GM23338 (cell line): ENCODE measurements around the gene ADGRG1. TPM values are rescaled to one million over a fixed set of nuclear protein-coding genes. Genes with fewer than 3 reads are reported as not detected.

Experiments
- ATAC-seq: fragments of 200-7000 bp; cut with Tn5 transposase; 3 replicates; pipeline ENCODE4 v1.9.1; 2020
- DNase-seq: peaks from one replicate; pipeline ENCODE4 v3.0.0-alpha.2; 2015; ENCODE audit warnings: low spot score
- H2AFZ ChIP-seq: fragments of 200-600 bp; sonication (generic); 2 replicates; pipeline ENCODE4 v1.8.0; 2016; ENCODE audit warnings: antibody characterized with exemption, mild to moderate bottlenecking, moderate library complexity
- H3F3A ChIP-seq: fragments of 200-600 bp; sonication (generic); replicated peaks from 2 replicates; pipeline ENCODE4 v1.8.0; 2017; ENCODE audit warnings: antibody characterized with exemption, mixed run types, low read depth
- H3K27ac ChIP-seq: fragments of 200-600 bp; sonication (generic); 2 replicates; pipeline ENCODE4 v1.6.1; 2016; ENCODE audit warnings: low read depth
- H3K27me3 ChIP-seq: fragments of 200-600 bp; sonication (generic); 2 replicates; pipeline ENCODE4 v1.8.0; 2016; ENCODE audit warnings: mild to moderate bottlenecking, mixed run types, moderate library complexity; ENCODE audit not compliant: insufficient read depth
- H3K36me3 ChIP-seq: fragments of 200-600 bp; sonication (generic); 2 replicates; pipeline ENCODE4 v1.8.0; 2016; ENCODE audit warnings: mild to moderate bottlenecking; ENCODE audit not compliant: insufficient read depth
- H3K4me1 ChIP-seq: fragments of 200-600 bp; sonication (generic); 2 replicates; pipeline ENCODE4 v1.8.0; 2016; ENCODE audit warnings: mild to moderate bottlenecking, moderate library complexity; ENCODE audit not compliant: insufficient read depth
- H3K4me2 ChIP-seq: fragments of 200-600 bp; sonication (generic); 2 replicates; pipeline ENCODE4 v1.7.1; 2017; ENCODE audit warnings: mixed run types
- H3K4me3 ChIP-seq: fragments of 200-600 bp; sonication (generic); 2 replicates; pipeline ENCODE4 v1.6.1; 2016; ENCODE audit warnings: mixed run types
- H3K79me2 ChIP-seq: fragments of 200-600 bp; sonication (generic); replicated peaks from 2 replicates; pipeline ENCODE4 v1.8.0; 2017; ENCODE audit warnings: mild to moderate bottlenecking; ENCODE audit not compliant: insufficient read depth
- H3K9me2 ChIP-seq: fragments of 200-600 bp; sonication (generic); 2 replicates; pipeline ENCODE4 v1.8.0; 2017; ENCODE audit not compliant: insufficient read depth
- H4K20me1 ChIP-seq: fragments of 200-600 bp; sonication (generic); replicated peaks from 2 replicates; pipeline ENCODE4 v1.8.0; 2017; ENCODE audit warnings: mild to moderate bottlenecking; ENCODE audit not compliant: insufficient read depth
- H3K27ac Mint-ChIP-seq: 2 replicates; pipeline ENCODE4 v1.8.0; 2020; ENCODE audit warnings: inconsistent platforms, mild to moderate bottlenecking, moderate library complexity, mixed read lengths
- H3K27me3 Mint-ChIP-seq: 3 replicates; pipeline ENCODE4 v1.8.0; 2022; ENCODE audit warnings: low read depth, mild to moderate bottlenecking, moderate library complexity, mixed read lengths, inconsistent platforms; ENCODE audit not compliant: insufficient read depth, poor library complexity
- H3K36me3 Mint-ChIP-seq: 3 replicates; pipeline ENCODE4 v1.8.0; 2021; ENCODE audit warnings: low read depth, mild to moderate bottlenecking, inconsistent platforms, moderate library complexity, mixed read lengths
- H3K4me1 Mint-ChIP-seq: 3 replicates; pipeline ENCODE4 v1.8.0; 2020; ENCODE audit warnings: mild to moderate bottlenecking, inconsistent platforms, mixed read lengths
- H3K4me3 Mint-ChIP-seq: 3 replicates; pipeline ENCODE4 v1.8.0; 2021; ENCODE audit warnings: moderate library complexity, mild to moderate bottlenecking, inconsistent platforms, mixed read lengths
- H3K9me3 Mint-ChIP-seq: 3 replicates; pipeline ENCODE4 v1.8.0; 2020; ENCODE audit warnings: moderate library complexity, mild to moderate bottlenecking, inconsistent platforms, mixed read lengths
- CREB1 ChIP-seq: fragments of 250-450 bp; sonication (Bioruptor Pico); IDR thresholded peaks from 2 replicates; pipeline ENCODE4 v1.5.0; 2020; ENCODE audit warnings: low read depth, mild to moderate bottlenecking, moderate library complexity
- EZH2 ChIP-seq: fragments of 200-600 bp; sonication (generic); IDR thresholded peaks from one replicate; pipeline ENCODE4 v1.8.0; 2017; ENCODE audit warnings: antibody characterized with exemption, mild to moderate bottlenecking, low read depth; ENCODE audit not compliant: unreplicated experiment
- EZH2phosphoT487 ChIP-seq: fragments of 200-600 bp; sonication (generic); IDR thresholded peaks from one replicate; pipeline ENCODE4 v1.8.1; 2018; ENCODE audit warnings: antibody characterized with exemption; ENCODE audit not compliant: unreplicated experiment
- JUNB ChIP-seq: IDR thresholded peaks from one replicate; pipeline ENCODE4 v1.6.1; 2016; ENCODE audit warnings: antibody characterized with exemption; ENCODE audit not compliant: unreplicated experiment
- NANOG ChIP-seq: IDR thresholded peaks from 2 replicates; pipeline ENCODE4 v1.6.1; 2016; ENCODE audit warnings: antibody characterized with exemption, borderline replicate concordance
- POLR2AphosphoS5 ChIP-seq: IDR thresholded peaks from 2 replicates; pipeline ENCODE4 v1.6.1; 2016; ENCODE audit warnings: antibody characterized with exemption, low read depth
- STAT1 ChIP-seq: IDR thresholded peaks from one replicate; pipeline ENCODE4 v1.6.1; 2016; ENCODE audit warnings: antibody characterized with exemption; ENCODE audit not compliant: unreplicated experiment
- ZNF114 ChIP-seq: fragments of 250-450 bp; sonication (Bioruptor Pico); IDR thresholded peaks from 2 replicates; pipeline ENCODE4 v1.5.0; 2020; ENCODE audit warnings: mild to moderate bottlenecking, moderate library complexity
- ZNF331 ChIP-seq: fragments of 250-450 bp; sonication (Bioruptor Pico); IDR thresholded peaks from 2 replicates; pipeline ENCODE4 v1.5.0; 2020; ENCODE audit warnings: low read depth, mild to moderate bottlenecking, moderate library complexity
- polyA plus RNA-seq: library from polyadenylated mRNA; unstranded; fragments of >200 nt; fragmentation: Nextera tagmentation; extraction: Ambion mirVana; gene quantifications from 2 replicates; pipeline ENCODE4 v1.2.1, GENCODE V29; 2016
- total RNA-seq: library from RNA; depleted of rRNA; stranded (reverse); fragments of >200 nt; shearing (Covaris generic); gene quantifications from 2 replicates; pipeline ENCODE4 v1.2.3, GENCODE V29; 2014
- TF ChIP-seq, protein P1 (sequence below): IDR thresholded peaks from one replicate; pipeline ENCODE4 v1.6.1; 2018; ENCODE audit warnings: antibody characterized with exemption; ENCODE audit not compliant: unreplicated experiment
- TF ChIP-seq, protein P2 (sequence below): IDR thresholded peaks from 2 replicates; pipeline ENCODE4 v1.6.1; 2016; ENCODE audit warnings: antibody characterized with exemption
- TF ChIP-seq, protein P3 (sequence below), 2 experiments: fragments of 200-600 bp in 1 of 2; sonication (generic) in 1 of 2; conservative IDR thresholded peaks; 2 replicates each; pipeline versions ENCODE4 v1.5.1 to v1.6.1; 2016 to 2017; ENCODE audit warnings: antibody characterized with exemption in 2 of 2, low read depth in 2 of 2, mild to moderate bottlenecking in 2 of 2, moderate library complexity in 1 of 2

The ADGRG1 gene
- total and polyA plus RNA-seq, 2 experiments from 2014 or later: 0.14 to 0.47 TPM

DNA sequence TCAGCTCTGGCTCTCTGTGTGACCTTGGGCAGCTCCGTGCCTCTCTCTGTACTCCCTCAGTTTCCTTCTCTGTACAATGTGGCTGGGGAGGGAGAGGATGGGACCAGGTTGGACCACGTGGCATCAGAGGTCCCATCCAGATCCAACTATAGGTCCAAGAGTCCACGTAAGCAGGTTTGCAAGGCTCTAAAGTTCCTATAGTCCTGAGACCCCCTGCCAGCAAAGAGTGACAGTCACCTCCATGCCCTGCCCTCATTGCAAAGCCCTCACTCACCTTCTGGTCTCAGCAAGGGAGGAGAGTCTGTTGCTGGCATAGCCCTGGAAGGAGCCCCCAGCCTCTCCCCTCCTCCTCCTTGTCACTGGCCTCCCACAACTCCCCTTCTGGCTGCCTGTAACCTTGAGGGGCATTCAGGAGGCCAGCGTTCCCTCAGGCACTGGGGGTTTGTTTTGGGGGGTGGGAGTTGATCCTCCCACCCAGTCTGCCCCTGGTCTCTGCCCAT is 60.1 kb downstream of the ADGRG1 start:
- Mint-ChIP-seq H3K4me3 (no peak overlapping the region), H3K27ac (no peak overlapping the region), H3K36me3 (no peaks in the 10 kb centered on the region), H3K9me3 (no peaks in the 10 kb centered on the region), H3K27me3 (peaks cover 8% of the 10 kb centered on the region), H3K4me1 (peaks cover 12% of the 10 kb centered on the region)
- no peaks in the 10 kb centered on the region for H3F3A ChIP-seq
- H3K36me3 ChIP-seq: no peaks in the 10 kb centered on the region
- no peak overlapping the region; the same call in 1 of the 2 replicates for H2AFZ ChIP-seq
- no peak overlapping the region for H3K4me2 ChIP-seq
- no peaks in the 10 kb centered on the region for H3K79me2 ChIP-seq
- DNase-seq: no peak
- ATAC-seq: no peak
- H3K4me1 ChIP-seq: no peaks in the 10 kb centered on the region
- H3K27ac ChIP-seq: no peak overlapping the region
- H4K20me1 ChIP-seq: no peaks in the 10 kb centered on the region
- no peak overlapping the region for H3K4me3 ChIP-seq
- no peaks in the 10 kb centered on the region for H3K27me3 ChIP-seq
- no peak for TF ChIP-seq JUNB
- TF ChIP-seq NANOG: no peak
- no peak for TF ChIP-seq ZNF114 (CRISPR knock-in tag)
- TF ChIP-seq POLR2AphosphoS5: no peak
- no peak for TF ChIP-seq EZH2
- H3K9me2 ChIP-seq: no peaks in the 10 kb centered on the region

DNA sequence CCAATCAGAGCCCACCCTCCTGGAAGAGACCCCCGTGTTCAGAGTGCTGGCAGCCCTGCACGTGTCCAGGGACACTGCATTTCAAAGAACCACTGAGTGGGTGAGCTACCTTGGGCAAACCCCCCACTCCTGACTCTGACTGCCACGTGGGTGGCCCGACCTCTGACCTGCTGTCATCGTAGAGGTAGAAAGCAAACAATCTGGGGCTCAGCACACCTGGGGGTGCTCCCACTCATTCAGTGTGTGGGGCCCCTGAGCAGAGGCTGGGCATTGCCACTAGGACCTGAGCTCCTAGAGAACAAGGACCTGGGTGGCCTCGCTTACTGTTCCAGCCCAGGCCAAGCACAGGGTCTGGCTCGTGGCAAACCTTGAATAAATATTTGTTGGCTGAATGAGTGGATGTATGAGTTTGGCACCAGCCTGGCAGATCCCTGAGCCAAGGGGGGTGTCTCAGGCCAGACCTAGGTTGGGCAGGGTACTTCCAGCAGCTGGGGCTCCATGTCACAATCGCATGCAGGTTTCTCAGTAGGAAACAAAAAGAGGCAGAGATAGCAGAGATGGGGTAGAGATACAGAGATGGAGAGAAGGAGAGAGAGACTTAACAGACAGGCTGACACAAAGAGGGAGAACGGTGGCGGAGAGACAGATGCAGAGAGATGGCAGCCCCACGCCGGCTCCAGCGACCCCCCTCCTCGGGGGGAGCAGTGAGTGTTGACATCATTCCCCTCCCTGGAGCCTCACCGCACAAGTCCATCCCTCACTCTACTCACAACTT is 60.7 kb downstream of the ADGRG1 start:
- H4K20me1 ChIP-seq: no peaks in the 10 kb centered on the region
- no peaks in the 10 kb centered on the region for H3K79me2 ChIP-seq
- Mint-ChIP-seq H3K9me3 (no peaks in the 10 kb centered on the region), H3K4me3 (no peak overlapping the region; the same call in 2 of the 3 replicates), H3K36me3 (no peaks in the 10 kb centered on the region), H3K27me3 (peaks cover 6% of the 10 kb centered on the region), H3K4me1 (peaks cover 12% of the 10 kb centered on the region), H3K27ac (no peak overlapping the region)
- H3K9me2 ChIP-seq: no peaks in the 10 kb centered on the region
- H3K27ac ChIP-seq: no peak overlapping the region
- DNase-seq (no peak), ATAC-seq (no peak)
- no peaks in the 10 kb centered on the region for H3K27me3 ChIP-seq
- H3F3A ChIP-seq: no peaks in the 10 kb centered on the region
- H3K4me1 ChIP-seq: no peaks in the 10 kb centered on the region
- H3K36me3 ChIP-seq: no peaks in the 10 kb centered on the region
- no peak overlapping the region for H3K4me2 ChIP-seq
- no peak overlapping the region for H3K4me3 ChIP-seq
- no peak overlapping the region for H2AFZ ChIP-seq
- TF ChIP-seq, protein P1, sequence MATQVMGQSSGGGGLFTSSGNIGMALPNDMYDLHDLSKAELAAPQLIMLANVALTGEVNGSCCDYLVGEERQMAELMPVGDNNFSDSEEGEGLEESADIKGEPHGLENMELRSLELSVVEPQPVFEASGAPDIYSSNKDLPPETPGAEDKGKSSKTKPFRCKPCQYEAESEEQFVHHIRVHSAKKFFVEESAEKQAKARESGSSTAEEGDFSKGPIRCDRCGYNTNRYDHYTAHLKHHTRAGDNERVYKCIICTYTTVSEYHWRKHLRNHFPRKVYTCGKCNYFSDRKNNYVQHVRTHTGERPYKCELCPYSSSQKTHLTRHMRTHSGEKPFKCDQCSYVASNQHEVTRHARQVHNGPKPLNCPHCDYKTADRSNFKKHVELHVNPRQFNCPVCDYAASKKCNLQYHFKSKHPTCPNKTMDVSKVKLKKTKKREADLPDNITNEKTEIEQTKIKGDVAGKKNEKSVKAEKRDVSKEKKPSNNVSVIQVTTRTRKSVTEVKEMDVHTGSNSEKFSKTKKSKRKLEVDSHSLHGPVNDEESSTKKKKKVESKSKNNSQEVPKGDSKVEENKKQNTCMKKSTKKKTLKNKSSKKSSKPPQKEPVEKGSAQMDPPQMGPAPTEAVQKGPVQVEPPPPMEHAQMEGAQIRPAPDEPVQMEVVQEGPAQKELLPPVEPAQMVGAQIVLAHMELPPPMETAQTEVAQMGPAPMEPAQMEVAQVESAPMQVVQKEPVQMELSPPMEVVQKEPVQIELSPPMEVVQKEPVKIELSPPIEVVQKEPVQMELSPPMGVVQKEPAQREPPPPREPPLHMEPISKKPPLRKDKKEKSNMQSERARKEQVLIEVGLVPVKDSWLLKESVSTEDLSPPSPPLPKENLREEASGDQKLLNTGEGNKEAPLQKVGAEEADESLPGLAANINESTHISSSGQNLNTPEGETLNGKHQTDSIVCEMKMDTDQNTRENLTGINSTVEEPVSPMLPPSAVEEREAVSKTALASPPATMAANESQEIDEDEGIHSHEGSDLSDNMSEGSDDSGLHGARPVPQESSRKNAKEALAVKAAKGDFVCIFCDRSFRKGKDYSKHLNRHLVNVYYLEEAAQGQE: no peak
- TF ChIP-seq EZH2phosphoT487: no peak
- TF ChIP-seq EZH2: no peak
- no peak for TF ChIP-seq ZNF114 (CRISPR knock-in tag)
- no peak for TF ChIP-seq CREB1 (CRISPR knock-in tag)
- TF ChIP-seq, protein P2, sequence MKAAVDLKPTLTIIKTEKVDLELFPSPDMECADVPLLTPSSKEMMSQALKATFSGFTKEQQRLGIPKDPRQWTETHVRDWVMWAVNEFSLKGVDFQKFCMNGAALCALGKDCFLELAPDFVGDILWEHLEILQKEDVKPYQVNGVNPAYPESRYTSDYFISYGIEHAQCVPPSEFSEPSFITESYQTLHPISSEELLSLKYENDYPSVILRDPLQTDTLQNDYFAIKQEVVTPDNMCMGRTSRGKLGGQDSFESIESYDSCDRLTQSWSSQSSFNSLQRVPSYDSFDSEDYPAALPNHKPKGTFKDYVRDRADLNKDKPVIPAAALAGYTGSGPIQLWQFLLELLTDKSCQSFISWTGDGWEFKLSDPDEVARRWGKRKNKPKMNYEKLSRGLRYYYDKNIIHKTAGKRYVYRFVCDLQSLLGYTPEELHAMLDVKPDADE: no peak
- no peak for TF ChIP-seq POLR2AphosphoS5
- no peak for TF ChIP-seq ZNF331 (CRISPR knock-in tag)
- TF ChIP-seq NANOG: no peak
- no peak for TF ChIP-seq JUNB
- TF ChIP-seq, protein P3, sequence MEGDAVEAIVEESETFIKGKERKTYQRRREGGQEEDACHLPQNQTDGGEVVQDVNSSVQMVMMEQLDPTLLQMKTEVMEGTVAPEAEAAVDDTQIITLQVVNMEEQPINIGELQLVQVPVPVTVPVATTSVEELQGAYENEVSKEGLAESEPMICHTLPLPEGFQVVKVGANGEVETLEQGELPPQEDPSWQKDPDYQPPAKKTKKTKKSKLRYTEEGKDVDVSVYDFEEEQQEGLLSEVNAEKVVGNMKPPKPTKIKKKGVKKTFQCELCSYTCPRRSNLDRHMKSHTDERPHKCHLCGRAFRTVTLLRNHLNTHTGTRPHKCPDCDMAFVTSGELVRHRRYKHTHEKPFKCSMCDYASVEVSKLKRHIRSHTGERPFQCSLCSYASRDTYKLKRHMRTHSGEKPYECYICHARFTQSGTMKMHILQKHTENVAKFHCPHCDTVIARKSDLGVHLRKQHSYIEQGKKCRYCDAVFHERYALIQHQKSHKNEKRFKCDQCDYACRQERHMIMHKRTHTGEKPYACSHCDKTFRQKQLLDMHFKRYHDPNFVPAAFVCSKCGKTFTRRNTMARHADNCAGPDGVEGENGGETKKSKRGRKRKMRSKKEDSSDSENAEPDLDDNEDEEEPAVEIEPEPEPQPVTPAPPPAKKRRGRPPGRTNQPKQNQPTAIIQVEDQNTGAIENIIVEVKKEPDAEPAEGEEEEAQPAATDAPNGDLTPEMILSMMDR (conservative IDR thresholded peaks at IDR 0.05; ENCODE audit: low read depth in 2 of 2): no peak
- no peak for TF ChIP-seq STAT1
